ENCODE results near the gene RUBCNL. TPM values are rescaled to one million over a fixed set of nuclear protein-coding genes. Genes with fewer than 3 reads are reported as not detected.

RUBCNL gene
- total RNA-seq, 1 donor from 2014 or later = 1.1 TPM

GRCh38 chr13:46360604-46361003 lies 26.4 kb downstream of the RUBCNL start:
- no peak for DNase-seq (ENCODE audit: extremely low spot score, unreplicated experiment)
- Mint-ChIP-seq H3K27ac (no peak overlapping the region), H3K27me3 (no peaks in the 10 kb centered on the region), H3K4me1 (ENCODE audit: unreplicated experiment) (peaks cover 7% of the 10 kb centered on the region), H3K4me3 (no peak overlapping the region), H3K9me3 (no peaks in the 10 kb centered on the region), H3K36me3 (no peaks in the 10 kb centered on the region)
- TF ChIP-seq, protein P1, sequence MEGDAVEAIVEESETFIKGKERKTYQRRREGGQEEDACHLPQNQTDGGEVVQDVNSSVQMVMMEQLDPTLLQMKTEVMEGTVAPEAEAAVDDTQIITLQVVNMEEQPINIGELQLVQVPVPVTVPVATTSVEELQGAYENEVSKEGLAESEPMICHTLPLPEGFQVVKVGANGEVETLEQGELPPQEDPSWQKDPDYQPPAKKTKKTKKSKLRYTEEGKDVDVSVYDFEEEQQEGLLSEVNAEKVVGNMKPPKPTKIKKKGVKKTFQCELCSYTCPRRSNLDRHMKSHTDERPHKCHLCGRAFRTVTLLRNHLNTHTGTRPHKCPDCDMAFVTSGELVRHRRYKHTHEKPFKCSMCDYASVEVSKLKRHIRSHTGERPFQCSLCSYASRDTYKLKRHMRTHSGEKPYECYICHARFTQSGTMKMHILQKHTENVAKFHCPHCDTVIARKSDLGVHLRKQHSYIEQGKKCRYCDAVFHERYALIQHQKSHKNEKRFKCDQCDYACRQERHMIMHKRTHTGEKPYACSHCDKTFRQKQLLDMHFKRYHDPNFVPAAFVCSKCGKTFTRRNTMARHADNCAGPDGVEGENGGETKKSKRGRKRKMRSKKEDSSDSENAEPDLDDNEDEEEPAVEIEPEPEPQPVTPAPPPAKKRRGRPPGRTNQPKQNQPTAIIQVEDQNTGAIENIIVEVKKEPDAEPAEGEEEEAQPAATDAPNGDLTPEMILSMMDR (conservative IDR thresholded peaks at IDR 0.05) = no peak

GRCh38 chr13:46359714-46360113 lies 27.3 kb downstream of the RUBCNL start:
- H3K9me3 Mint-ChIP-seq = no peaks in the 10 kb centered on the region
- H3K4me3 Mint-ChIP-seq = no peak overlapping the region
- no peaks in the 10 kb centered on the region for H3K36me3 Mint-ChIP-seq
- no peaks in the 10 kb centered on the region for H3K27me3 Mint-ChIP-seq
- no peak overlapping the region for H3K27ac Mint-ChIP-seq
- peaks cover 7% of the 10 kb centered on the region for H3K4me1 Mint-ChIP-seq (ENCODE audit: unreplicated experiment)
- no peak for DNase-seq (ENCODE audit: extremely low spot score, unreplicated experiment)
- TF ChIP-seq, protein P1 (conservative IDR thresholded peaks at IDR 0.05) = no peak

- no peaks in the 10 kb centered on the region for H3K9me3 Mint-ChIP-seq
- DNase-seq (ENCODE audit: extremely low spot score, unreplicated experiment) = no peak
- H3K4me1 Mint-ChIP-seq (ENCODE audit: unreplicated experiment) = peaks cover 7% of the 10 kb centered on the region
- no peaks in the 10 kb centered on the region for H3K36me3 Mint-ChIP-seq
- no peak overlapping the region for H3K4me3 Mint-ChIP-seq
- H3K27me3 Mint-ChIP-seq = no peaks in the 10 kb centered on the region
- no peak overlapping the region for H3K27ac Mint-ChIP-seq
- TF ChIP-seq, protein P1 (conservative IDR thresholded peaks at IDR 0.05) = no peak
Observed at GRCh38 chr13:46355901-46356590, 31.0 kb downstream of the RUBCNL start.

DNA sequence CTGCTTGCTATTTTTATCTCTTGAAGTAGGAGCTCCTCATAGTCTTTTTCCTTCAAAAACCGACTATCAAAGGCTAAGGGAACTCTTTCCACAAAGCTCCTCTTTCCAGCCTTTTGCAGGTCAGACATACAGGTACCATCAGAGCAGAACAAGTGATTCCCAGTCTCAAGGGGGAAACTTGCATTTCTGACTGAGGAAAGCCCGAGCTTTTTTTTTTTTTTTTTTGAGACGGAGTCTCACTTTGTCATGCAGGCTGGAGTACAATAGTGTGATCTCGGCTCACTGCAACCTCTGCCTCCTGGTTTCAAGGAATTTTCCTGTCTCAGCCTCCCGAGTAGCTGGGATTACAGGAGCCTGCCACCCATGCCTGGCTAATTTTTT lies 32.0 kb downstream of the RUBCNL start:
- Mint-ChIP-seq H3K27ac (no peak overlapping the region), H3K9me3 (no peaks in the 10 kb centered on the region), H3K4me3 (no peak overlapping the region), H3K27me3 (no peaks in the 10 kb centered on the region), H3K36me3 (no peaks in the 10 kb centered on the region), H3K4me1 (ENCODE audit: unreplicated experiment) (peaks cover 7% of the 10 kb centered on the region)
- TF ChIP-seq, protein P1 (conservative IDR thresholded peaks at IDR 0.05) = no peak
- no peak for DNase-seq (ENCODE audit: extremely low spot score, unreplicated experiment)

DNA sequence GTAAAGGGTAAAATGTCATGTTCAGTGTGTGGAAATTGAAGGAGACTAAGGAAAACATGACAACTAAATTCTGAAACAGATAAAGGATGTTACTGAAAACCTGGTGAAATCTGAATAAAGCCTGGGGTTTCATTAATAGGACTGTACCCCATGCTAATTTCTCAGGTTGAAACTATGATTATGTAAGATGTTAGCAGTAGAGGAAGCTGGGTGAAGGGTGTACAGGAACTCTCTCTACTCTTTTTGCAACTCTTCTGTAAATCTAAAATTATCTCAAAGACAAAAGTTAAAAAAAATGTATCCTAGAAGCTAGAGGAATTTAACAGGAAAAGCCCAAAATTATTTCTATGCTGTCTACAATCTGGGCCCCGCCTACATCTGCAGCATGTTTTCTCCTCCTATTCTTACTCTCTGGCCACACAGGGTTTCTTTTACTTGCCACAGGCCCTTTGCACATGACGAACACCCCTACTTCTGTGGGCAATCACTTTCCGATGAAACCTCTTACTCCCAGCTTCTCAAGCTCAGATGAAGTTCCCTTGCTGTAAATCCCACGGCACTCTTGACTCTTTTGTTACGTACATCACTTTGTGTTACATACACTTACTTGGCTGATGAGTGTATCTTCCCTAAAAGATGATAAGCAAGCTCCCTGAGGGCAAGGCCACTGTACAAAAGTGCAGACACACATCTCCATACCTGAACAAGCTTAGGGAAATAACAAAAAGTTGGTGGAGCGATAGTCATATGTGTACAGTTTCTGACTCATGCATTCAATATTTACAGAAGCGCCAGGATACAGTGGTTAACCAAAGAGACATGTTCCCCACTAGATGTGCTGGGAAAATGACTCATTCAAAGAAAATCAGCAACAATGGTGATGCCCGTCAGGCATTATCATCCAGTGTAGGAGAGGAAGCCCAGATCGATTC lies 32.6 kb downstream of the RUBCNL start:
- H3K27ac Mint-ChIP-seq = no peak overlapping the region
- TF ChIP-seq, protein P1 (conservative IDR thresholded peaks at IDR 0.05) = no peak
- DNase-seq (ENCODE audit: extremely low spot score, unreplicated experiment) = no peak
- H3K4me1 Mint-ChIP-seq (ENCODE audit: unreplicated experiment) = peaks cover under 1% of the 10 kb centered on the region
- no peaks in the 10 kb centered on the region for H3K27me3 Mint-ChIP-seq
- no peaks in the 10 kb centered on the region for H3K9me3 Mint-ChIP-seq
- no peak overlapping the region for H3K4me3 Mint-ChIP-seq
- no peaks in the 10 kb centered on the region for H3K36me3 Mint-ChIP-seq

All from type B pancreatic cell (in vitro differentiated cells).